Suppressor macrophage (primary cell): ENCODE measurements around the gene IL1R2.

ENCODE experiments used
- DNase-seq, 4 experiments: peaks; one replicate each; pipeline ENCODE4 v3.0.0-alpha.2; 2020 to 2022
- total RNA-seq, 17 experiments: gene quantifications; one replicate each; lab custom pipeline; 2026; ENCODE audit warnings: mixed read lengths in 6 of 17, inconsistent platforms in 3 of 17; lab: John Stamatoyannopoulos, UW

The IL1R2 gene
- total RNA-seq = 2.2 to 23.2 (median 5.6) reads per million in 17 experiments

- peak; percentile 86 to 92 (median 88) for DNase-seq
These were observed at the start of gene IL1R2 for GRCh38 chr2:101991721-101992145. IL1R2 (plus strand) TSS chr2:101991960; CDS start chr2:102008576, 16,616 bp downstream.

GRCh38 chr2:101942851-101943250 lies 48.9 kb upstream of the IL1R2 start:
- no peak for DNase-seq

GRCh38 chr2:101946372-101947039 lies 45.3 kb upstream of the IL1R2 start:
- DNase-seq = no peak

DNA sequence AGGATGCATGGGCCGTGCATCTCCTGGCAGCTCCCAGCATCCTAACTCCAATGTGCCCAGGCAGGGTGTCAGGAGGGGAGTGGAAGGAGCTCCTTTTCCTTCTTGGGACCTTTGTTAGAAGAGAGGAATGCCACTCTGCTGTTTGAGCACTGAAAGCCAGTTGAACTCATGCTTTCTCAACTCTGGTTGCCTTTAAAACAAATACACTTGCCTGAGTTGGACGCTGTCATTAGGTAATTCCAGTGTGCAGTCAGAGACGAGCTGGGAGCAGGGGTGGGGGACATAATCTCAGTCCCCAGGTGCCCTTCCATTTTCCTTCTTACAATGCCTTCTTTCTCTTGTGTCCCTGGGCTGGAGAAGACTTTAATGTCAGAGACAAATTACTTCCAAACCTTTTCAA lies 44.4 kb upstream of the IL1R2 start:
- no peak for DNase-seq

- peak in 3 of 4 experiments; percentile 44 to 48 (median 45) for DNase-seq
These were observed 43.1 kb upstream of the IL1R2 start for GRCh38 chr2:101948625-101949155.

GRCh38 chr2:101949304-101949703 lies 42.5 kb upstream of the IL1R2 start:
- peak in 1 of 4 experiments; percentile 26 for DNase-seq

DNA sequence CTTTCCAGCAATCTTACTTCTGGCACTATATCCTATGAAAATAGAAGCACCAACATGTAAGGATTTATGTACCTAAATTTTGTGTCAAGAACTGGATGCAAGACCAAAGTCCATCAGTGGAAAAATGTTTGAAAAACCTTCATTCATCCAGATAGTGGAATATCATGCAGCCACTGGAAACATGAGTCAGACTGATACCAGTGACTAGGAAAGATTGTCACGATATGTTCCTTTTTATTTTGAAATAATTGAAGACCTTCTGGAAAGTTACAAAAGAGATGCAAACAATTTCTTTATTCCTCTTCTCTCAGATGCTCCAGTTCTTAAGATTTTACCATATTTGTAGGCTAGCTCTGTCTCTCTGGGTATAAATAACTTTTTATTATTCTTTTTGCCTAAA lies 40.5 kb upstream of the IL1R2 start:
- DNase-seq = peak in 2 of 4 experiments; percentile 22 to 36

DNA sequence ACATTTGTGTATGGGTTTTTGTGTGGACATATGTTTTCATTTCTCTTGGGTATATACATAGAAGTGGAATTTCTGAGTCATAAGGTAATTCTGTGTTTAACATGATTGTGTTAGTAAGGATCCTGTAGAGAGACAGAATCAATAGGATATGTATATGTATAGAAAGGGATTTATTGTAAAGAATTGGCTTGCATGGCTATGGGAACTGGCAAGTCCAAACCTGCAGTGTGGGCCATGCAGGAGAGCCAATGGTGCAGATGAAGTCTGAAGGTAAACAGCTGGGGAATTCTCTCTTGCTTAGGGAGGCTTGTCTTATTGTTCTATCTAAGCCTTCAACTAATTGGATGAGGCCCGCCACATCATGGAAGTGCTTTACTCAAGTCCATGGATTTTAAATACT lies 39.2 kb upstream of the IL1R2 start:
- no peak for DNase-seq

DNA sequence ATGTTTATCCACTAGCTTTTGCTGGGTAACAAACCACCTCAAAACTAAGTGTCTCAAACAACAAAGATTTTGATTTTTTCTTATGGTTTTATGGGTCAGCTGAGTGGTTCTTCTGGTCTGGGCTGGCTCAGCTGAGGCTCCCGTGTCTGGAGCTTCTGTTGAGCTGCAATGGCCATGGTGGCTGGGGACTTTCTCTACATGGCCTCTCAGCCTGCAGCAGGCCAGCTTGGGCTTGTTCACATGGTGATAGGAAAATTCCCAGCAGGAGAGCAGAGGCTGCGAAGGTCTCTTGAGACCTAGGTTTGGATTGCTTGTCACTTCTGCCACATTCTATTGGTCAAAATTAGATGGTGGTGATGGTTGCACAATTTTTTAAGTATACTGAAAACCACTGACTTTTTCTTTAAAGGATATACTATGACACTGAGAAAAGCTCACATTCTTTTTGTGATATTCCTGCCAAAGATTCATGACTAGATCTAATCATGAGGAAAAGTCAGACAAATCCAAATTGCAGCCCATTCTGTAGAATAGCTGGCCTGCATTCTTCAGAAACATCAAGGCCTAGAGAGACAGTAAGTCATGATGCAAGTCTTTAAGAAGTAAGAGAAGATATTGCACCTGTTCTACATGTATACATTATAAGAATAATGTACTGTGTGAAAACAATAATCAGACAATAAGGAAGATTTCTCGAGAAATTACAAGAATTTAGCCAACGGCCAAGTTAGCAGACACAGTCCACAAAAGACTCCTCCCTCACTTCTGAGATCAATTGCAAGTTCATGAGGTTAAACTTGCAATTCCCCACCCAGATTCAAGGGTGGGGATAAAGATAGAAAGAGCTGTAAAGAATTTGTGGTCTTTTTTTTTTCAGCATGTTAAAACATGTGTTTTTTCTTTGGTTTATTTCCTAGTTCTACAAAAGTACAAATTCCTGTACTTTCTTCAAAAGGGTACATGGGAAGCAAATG lies 35.0 kb upstream of the IL1R2 start:
- no peak for DNase-seq

DNA sequence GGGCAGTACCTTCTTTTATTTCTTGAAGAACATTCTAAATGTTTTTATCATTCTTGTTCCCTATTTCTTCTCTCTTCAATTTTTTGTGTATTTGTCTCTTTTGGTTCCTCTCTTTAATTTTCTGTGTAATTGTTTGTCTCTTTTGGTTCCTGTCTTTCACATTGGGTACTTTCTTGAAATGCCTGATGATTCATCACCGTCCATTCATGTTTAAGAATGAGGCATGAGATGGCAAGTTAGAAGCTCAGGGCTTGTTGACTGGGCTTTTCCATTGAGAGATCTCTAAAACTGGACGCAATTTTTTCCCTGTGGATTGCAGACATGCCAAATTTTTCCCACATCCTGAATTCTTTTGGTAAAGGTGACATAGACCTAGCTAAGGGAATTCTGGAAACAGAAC lies 33.7 kb upstream of the IL1R2 start:
- peak; percentile 33 to 85 (median 66) for DNase-seq

- no peak for DNase-seq
These were observed 30.9 kb upstream of the IL1R2 start for GRCh38 chr2:101960819-101961337.

GRCh38 chr2:101961338-101962191 lies 30.2 kb upstream of the IL1R2 start:
- DNase-seq = peak; percentile 87 to 96 (median 94)

- DNase-seq = peak in 2 of 4 experiments; percentile 21 to 46
These were observed 29.5 kb upstream of the IL1R2 start for GRCh38 chr2:101962309-101962708.

- no peak for DNase-seq
These were observed 28.6 kb upstream of the IL1R2 start for GRCh38 chr2:101963198-101963597.

- DNase-seq = peak; percentile 42 to 70 (median 50)
These were observed 23.8 kb upstream of the IL1R2 start for GRCh38 chr2:101967826-101968513.

DNA sequence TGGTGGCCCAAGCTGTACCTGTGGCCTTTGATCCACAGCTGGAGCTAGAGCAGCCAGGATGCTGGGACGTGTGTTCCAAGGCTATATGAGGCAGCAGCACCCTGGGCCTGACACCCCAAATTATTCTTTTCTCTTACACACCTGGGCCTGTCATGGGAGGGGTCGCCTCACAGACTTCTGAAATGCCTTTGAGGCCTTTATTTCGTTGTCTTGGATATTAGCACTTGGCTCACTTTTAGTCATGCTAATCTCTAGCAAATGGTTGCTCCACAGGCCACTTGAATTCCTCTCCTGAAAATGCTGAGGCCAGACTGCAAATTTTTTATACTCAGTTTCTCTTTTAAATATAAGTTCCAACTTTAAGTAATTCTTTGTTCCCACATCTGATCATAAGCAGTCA lies 22.0 kb upstream of the IL1R2 start:
- no peak for DNase-seq

DNA sequence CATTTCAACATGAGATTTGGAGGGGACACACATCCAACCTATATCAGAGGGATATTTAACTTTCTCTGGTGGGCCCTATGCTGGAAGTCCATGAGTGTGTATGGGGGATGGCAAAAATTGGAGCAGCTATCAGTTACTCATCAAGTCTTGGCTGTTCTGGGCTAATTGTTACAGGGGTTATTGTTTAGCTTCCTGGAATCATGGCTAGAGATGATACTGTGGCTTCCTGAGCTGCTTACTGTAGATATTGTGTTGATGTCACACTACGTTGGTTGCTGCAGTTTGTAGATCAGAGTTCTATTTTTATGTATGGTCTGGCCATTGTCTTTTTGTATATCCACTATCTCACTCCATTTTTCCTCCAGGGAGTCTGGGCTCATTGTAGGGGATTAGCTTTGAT lies 20.9 kb upstream of the IL1R2 start:
- no peak for DNase-seq

DNA sequence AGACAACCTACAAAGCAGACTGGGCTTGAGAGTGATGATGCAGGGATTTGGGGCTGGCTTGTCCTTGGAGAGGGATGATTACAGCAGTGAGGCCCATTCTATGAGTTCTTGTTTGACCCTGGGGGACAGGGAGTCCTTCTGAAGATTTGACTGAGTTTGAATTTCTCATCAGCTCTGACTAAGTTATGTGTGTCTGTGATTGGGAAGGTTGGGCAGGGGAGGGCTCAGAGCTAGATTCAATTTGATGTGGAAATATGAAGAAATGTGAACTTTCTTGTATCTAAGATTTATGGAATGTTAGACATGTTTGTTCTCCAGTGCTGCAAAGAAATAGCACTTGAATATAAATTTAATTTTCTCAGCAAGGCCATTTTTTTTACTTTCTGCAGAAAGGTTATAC lies 19.9 kb upstream of the IL1R2 start:
- no peak for DNase-seq

DNA sequence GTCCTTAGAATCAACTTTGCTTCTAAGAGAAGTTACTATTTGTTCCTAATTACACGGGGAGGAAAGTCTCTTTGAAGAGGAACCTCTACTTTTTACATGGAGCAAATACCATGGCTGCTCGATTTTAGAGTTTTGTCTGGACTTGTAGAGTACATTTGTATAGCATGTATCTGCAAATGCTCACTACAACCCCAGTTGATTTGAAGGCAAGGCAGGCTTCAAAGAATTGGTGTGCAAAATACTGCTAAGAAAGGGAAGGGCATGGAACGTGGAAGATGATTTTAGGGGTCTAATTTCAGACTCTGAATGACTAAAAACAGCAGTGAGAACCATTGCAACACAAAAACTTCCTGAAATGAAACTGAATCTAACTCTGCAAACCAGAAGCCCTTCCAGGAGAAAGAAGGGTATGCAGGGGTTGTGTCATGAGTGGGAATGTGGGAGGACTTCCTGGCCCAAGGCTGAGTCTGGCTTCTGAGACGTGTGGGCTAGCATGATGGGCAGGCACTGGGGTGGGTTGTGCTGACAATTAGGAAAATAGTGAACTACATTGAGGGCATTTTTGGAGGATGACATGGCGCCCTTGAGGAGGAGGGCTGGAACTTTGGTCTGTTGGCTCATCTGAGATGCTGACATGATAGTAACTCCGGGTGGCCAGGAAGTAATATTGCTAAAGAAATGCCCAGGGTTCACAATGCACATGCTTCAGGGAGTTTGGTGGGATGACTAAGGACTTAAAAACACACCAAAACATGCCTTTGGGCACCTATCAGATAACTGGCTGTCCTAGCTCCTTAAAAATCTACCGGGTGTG lies 18.9 kb upstream of the IL1R2 start:
- DNase-seq = peak; percentile 90 to 98 (median 94)

GRCh38 chr2:101974663-101975062 lies 17.1 kb upstream of the IL1R2 start:
- no peak for DNase-seq
